GM18858 (cell line): ENCODE measurements around the gene KIF13A.
"Not testable (repeated sequence)": the region's sequence is repeated elsewhere in the genome, so short reads cannot be mapped to it uniquely, and the experiment has no call there.

Source experiments
- ATAC-seq: cut with Tn5 transposase; IDR thresholded peaks from one replicate; pipeline ENCODE4 v1.9.1; 2021; ENCODE audit not compliant: unreplicated experiment

KIF13A gene

GRCh38 chr6:17905611-17906592 is 81.5 kb downstream of the KIF13A start:
- ATAC-seq = no peak

DNA sequence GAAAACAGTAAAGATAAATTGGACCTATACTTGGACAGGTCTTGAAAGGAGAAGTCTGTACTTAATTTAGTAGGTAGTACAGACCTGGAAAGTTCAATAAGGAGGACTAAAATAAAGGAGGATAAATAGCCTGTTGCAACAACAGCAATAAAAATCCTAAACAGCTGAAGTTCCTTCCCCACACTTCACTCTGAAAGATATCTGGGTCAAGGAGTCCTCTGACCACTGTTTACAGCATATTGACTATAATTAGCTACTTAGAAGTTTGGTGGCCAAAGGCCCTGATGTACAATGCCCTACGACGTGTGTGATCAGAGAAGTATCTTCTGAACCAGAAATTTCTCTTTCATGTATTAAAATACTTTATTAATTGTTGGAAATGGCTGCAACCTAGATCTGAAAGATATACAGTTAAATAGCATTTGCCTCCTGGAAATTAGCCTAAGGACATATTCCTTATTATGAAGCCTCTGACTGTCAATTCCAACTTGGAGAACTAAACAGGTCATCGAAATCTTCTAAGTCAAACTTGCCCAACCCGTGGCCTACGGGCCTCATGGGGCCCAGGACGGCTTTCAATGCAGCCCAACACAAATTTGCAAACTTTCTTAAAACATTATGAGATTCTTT is 82.8 kb downstream of the KIF13A start:
- no peak for ATAC-seq

GRCh38 chr6:17902974-17903373 is 84.5 kb downstream of the KIF13A start:
- ATAC-seq = no peak

GRCh38 chr6:17901493-17901892 is 85.9 kb downstream of the KIF13A start:
- ATAC-seq = no peak

DNA sequence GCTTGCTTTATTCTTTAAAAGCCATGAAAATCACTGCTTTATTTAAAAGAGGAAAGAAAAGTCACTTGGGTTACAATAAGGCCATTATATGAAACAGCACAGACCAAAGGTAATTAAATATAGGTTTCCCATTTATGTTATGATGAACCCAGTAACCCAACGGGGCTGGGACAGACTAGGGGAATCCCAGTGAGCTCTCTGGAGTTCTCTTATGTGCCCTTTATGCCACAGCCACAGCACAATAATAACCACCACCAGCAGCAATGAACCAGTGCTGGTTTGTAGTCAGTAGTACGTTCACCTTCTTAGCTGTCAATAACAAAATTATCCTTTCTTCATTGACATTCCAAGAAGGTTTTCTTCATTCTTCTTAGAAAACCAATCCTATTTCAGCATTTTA is 87.4 kb downstream of the KIF13A start:
- no peak for ATAC-seq

- no peak for ATAC-seq
These were observed 87.9 kb downstream of the KIF13A start for GRCh38 chr6:17899491-17899890.

GRCh38 chr6:17897681-17898080 is 89.8 kb downstream of the KIF13A start:
- no peak for ATAC-seq

DNA sequence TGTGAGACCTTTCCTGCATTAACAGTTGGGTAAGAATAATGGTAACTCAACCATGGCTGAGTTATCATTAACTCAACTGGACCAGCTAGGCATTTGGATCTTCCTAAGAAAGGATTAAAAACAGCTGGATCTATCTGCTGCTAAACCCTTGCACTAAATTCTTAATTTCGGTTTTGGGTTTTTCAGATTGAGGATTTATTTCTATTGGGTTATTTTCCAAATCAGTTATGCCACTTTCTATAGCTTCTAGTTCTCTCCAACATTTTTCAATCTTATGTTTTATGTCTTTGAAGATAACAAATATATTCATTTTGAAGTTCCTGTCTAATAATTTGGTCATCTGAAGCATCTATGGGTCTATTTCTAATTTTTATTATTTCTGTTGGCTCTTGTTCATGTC is 92.5 kb downstream of the KIF13A start:
- no peak for ATAC-seq

DNA sequence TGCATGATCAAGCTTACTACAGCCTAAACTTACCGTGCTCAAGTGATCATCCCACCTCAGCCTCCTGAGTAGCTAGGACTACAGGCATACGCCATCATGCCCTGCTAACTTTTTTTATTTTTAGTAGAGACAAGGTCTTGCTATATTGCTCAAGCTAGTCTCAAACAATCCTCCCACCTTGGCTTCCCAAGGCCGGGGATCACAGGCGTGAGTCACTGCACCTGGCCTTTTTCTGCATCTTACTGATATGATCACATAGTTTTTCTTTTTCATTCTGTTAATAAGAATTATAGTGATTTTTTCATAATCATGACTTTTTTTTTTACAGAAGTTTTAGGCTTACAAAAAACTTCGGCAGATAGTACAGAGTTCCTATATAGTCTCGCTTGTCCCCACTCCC is 93.2 kb downstream of the KIF13A start:
- ATAC-seq = no peak

DNA sequence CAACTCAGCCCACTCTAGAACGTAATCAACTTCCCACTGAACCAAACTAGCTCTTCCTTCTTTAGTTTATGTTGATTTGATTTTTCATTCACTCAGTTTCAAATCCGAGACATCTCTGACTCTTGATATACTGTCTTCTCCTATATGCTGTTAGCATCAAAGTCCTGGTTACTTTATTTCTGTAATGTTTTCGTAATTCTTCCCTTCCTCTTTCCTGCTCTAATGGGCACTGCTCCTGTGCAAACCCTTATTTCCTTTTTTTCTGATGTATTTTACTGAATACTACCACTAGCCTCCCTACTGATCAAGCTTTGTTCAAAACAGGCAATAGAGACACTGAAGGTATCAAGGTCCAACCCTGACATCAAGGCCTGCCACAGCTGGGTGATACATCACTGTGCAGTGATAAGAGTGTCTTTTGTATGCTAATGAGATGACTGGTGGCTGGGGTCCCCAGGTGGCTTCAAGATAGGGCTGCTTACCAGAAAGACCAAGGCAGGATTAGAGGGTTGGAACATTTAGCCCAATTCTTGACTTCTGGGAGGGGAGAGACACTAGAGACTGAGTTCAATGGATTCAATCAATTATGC is 95.2 kb downstream of the KIF13A start:
- no peak for ATAC-seq

DNA sequence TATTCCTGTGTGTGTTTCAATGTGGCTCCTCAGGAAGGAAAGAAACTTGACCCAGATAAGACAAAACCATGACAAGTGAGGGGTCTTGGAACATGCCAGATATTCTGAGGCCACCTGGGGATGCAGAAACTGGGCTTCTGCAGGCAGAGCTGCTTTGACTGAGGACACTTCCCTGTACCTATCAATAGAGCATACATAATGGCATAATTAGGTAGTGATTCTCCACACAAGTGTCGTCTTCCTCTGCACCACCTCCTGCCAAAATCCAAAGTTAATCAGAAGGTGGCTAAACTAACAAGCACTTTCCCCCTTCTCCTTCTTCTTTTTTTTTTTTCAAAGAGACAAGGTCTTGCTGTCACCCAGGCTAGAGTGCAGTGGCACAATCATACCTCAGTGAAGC is 97.1 kb downstream of the KIF13A start:
- ATAC-seq = no peak

GRCh38 chr6:17889777-17890176 is 97.7 kb downstream of the KIF13A start:
- not testable (repeated sequence) for ATAC-seq

GRCh38 chr6:17886891-17887290 is 100.5 kb downstream of the KIF13A start:
- no peak for ATAC-seq

DNA sequence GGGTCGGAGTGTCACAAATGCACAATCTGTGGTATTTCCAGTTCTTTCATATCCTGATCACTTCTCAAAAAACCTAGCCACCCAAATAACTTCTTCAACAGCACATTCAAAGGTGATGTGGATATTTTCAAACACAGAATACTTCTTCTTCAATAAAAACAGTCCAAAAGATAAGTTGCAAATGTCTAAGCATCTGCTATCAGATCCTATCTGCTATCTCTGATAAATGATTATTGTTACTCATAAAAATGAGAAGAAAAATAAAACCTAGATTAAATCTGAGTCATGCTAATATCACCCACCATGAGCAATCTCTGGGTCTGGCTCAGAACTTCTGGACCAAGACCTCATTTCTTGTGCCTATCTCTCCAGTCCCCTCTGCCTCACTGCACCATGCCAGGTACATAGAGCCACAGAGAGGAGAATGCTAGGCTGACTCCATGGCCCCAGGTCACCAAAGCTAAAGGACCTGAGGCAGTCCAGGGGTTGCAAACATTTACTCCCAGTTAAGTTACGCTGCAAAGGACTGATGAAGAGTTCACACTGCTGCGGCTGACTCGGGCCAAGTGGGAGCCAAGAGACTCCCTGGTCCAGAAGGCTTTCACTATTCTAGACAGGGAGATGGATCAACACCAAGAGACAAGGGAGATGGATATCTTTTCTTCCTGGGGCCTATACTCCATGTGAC is 101.4 kb downstream of the KIF13A start:
- ATAC-seq = no peak

DNA sequence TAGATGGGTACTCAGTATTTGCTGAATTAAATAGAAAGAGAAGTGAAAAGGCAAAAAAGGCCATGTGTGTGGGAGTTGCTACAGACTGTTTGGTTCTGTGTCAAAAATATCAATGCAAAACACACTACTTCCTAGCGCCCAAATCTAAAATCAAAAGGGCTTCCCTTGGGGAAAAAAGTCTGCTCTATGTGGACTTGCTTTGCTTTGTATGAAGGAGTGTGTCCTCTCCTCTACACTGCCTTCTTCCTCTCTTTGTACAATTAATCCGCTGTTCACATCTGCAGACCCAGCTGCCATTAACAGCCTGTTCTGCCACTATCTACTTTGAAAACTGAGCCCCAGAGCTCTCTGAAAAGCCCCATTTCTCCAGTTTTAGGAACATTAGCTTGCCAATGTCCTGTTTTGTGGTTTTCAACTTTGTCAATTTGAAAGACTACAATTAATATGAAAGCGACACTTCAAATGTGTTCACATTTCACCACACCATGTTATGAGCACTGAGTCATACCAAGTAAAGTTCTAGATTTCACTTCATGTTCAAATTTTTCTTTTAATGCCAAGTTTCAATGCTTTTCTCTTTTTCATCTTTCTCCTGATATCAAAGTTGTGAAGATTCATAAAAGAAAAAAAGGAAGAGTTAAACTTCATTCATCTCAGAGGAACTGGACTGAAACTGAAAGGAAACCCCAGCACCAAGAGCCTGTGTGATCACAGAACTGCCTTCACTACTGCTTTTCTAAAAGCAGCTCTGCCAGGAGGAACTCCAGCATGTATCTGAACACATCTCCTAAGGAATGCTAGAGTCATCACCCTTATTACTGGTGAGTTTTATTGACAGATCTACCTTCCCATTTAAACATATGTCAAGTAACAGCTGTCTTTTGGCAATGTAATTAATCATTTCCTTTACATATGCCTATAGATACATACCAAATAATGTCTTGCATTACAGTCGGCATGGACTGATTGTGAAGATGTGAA is 102.6 kb downstream of the KIF13A start:
- ATAC-seq = peak; percentile 85

DNA sequence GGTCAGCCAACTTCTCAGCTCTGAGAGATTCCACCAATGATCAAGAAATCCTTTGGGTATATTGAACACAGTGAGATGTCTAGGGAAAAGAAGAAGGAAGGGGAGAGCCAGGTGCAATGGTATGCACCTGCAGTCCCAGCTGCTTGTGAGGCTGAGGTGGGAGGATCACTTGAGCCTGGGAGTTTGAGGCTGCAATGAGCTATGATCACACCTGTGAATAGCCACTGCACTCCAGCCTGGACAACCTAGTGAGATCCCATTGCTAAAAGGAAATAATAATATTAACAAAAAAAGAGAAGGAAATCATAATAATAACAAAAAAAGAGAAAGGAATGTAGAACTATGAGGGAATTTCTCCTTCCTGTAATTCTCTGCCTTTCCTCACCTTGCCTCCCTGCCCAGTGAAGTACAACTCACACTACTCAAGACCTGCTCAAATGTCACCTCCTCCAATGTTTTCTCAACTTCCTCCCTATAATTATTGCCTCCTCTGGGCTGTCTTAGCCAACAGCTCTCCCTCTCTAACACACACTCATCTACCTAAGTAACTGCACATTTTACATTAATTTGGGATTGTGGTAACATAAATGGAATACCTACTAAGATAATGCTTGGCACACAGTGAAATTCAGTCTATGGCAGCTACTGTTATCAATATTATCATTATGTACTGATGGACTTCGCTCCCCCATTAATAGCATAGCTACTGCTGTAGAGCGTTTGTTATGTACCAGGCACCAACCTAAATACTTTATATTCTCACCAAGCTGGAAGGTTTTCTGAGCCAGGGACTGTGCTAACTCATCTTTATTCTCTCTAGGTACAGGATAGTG is 103.6 kb downstream of the KIF13A start:
- ATAC-seq = no peak

GRCh38 chr6:17881085-17881858 is 106.2 kb downstream of the KIF13A start:
- ATAC-seq = no peak

DNA sequence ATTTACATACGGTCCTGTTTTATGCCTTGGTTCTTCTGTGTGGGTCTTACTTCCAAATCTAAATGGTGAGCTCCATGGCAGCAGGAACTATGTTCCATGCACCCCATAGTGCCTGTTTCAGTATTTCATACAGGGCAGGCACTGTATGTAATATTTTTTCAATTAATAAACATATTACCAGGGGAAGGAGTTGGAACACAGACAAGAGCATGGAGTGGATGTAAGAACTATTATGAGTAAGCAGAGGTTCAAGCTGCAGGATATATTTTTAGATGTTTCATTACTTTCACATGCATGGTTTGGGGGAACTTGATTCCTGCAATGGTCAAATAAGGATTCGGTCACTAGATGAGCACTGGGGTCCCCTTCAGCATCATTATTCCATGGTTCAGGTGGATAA is 108.3 kb downstream of the KIF13A start:
- ATAC-seq = no peak

- ATAC-seq = no peak
These were observed 108.7 kb downstream of the KIF13A start for GRCh38 chr6:17878734-17879133.
